PFSK-1 (cell line): ENCODE measurements around the gene DCUN1D2.

Source experiments
- FOXP2 ChIP-seq: optimal IDR thresholded peaks from 2 replicates; pipeline ENCODE3; 2011; ENCODE audit warnings: borderline replicate concordance, control low read depth, inconsistent platforms; ENCODE audit not compliant: insufficient read depth; ENCODE audit errors: extremely low read length, extremely low read depth
- POLR2AphosphoS5 ChIP-seq: IDR thresholded peaks from 2 replicates; pipeline ENCODE4 v1.6.1; 2012; ENCODE audit warnings: low read depth, mild to moderate bottlenecking, control low read depth, low read length, moderate library complexity
- REST ChIP-seq, 2 experiments: IDR thresholded peaks; 2 replicates each; pipeline versions ENCODE4 v1.6.1 to v1.8.0; 2011 to 2012; ENCODE audit warnings: low read depth in 2 of 2, low read length in 2 of 2, control low read depth in 1 of 2, inconsistent platforms in 1 of 2, mild to moderate bottlenecking in 1 of 2, moderate library complexity in 1 of 2; ENCODE audit not compliant: insufficient read depth in 1 of 2
- SIN3A ChIP-seq: IDR thresholded peaks from 2 replicates; pipeline ENCODE4 v1.6.1; 2012; ENCODE audit warnings: mild to moderate bottlenecking, low read length, moderate library complexity, borderline replicate concordance; ENCODE audit not compliant: insufficient read depth
- TAF1 ChIP-seq: IDR thresholded peaks from 2 replicates; pipeline ENCODE4 v1.6.1; 2012; ENCODE audit warnings: low read length, control low read depth, borderline replicate concordance; ENCODE audit not compliant: insufficient read depth

DCUN1D2 gene

GRCh38 chr13:113534236-113534860 lies 43.8 kb upstream of the DCUN1D2 start:
- TF ChIP-seq SIN3A: no peak
- no peak for TF ChIP-seq FOXP2
- TF ChIP-seq REST (IDR thresholded peaks at IDR 0.05; ENCODE audit: insufficient read depth in 1 of 2, low read depth in 2 of 2, low read length in 2 of 2): no peak
- TF ChIP-seq POLR2AphosphoS5: no peak
- no peak for TF ChIP-seq TAF1

GRCh38 chr13:113533161-113533840 lies 42.8 kb upstream of the DCUN1D2 start:
- TF ChIP-seq REST (IDR thresholded peaks at IDR 0.05; ENCODE audit: insufficient read depth in 1 of 2, low read depth in 2 of 2, low read length in 2 of 2) (no peak), FOXP2 (no peak), POLR2AphosphoS5 (no peak), SIN3A (no peak), TAF1 (no peak)

- TF ChIP-seq FOXP2: no peak
- TF ChIP-seq REST (IDR thresholded peaks at IDR 0.05; ENCODE audit: insufficient read depth in 1 of 2, low read depth in 2 of 2, low read length in 2 of 2): no peak
- TF ChIP-seq SIN3A: no peak
- no peak for TF ChIP-seq TAF1
- no peak for TF ChIP-seq POLR2AphosphoS5
Measured at GRCh38 chr13:113532156-113532806, 41.8 kb upstream of the DCUN1D2 start.

- TF ChIP-seq TAF1 (no peak), REST (IDR thresholded peaks at IDR 0.05; ENCODE audit: insufficient read depth in 1 of 2, low read depth in 2 of 2, low read length in 2 of 2) (no peak), FOXP2 (no peak), POLR2AphosphoS5 (no peak), SIN3A (no peak)
Measured at GRCh38 chr13:113531041-113531873, 40.7 kb upstream of the DCUN1D2 start.
